ENCODE measurements around the gene HMX3. TPM values are rescaled to one million over a fixed set of nuclear protein-coding genes. Genes with fewer than 3 reads are reported as not detected.

HMX3 gene
- total and polyA plus RNA-seq, 2 of the 8 experiments (the other 6 are each of a cell fraction or from before 2014, with no cell fraction given), result 0.05 TPM; not detected in 1

DNA sequence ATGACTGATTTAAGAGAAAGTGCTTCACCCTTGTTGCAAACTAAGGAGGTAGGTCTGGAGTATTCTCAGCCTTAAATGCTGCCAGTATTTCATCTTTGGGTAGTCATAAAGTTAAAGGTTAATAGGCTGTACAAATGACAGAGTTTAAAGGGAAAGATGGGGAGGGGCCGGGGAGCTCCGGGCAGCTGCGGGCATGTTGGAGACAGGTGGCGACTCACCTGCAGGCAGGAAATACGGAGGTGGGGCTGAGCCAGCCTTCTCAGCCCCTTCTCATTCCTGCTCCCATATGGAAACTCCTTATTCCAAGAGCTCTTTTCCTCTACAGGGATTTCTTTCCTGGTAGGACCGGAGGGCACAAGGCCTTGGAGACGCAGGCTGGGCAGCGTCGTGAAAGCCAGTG, 31.8 kb upstream of the HMX3 start:
- no peak overlapping the region for H4K8ac ChIP-seq (ENCODE audit: extremely low read depth, insufficient read depth, low read length)
- H2BK5ac ChIP-seq (ENCODE audit: low read depth, low read length), result peak overlapping the region; percentile 35; the same call in 1 of the 2 replicates
- H3K79me1 ChIP-seq (ENCODE audit: low read depth, low read length), result no peaks in the 10 kb centered on the region
- peak overlapping the region; percentile 80; the same call in 1 of the 2 replicates for H2BK20ac ChIP-seq (ENCODE audit: low read length)
- no peak overlapping the region for H4K5ac ChIP-seq (ENCODE audit: insufficient read length, low read depth, low read length)
- H3K4ac ChIP-seq (replicated peaks; ENCODE audit: insufficient read length, low read depth, low read length), result peak overlapping the region; percentile 94
- H3K56ac ChIP-seq (replicated peaks; ENCODE audit: insufficient read length, low read depth, low read length), result no peak overlapping the region
- no peak overlapping the region for H3K4me2 ChIP-seq (ENCODE audit: insufficient read depth in 1 of 2, low read depth in 2 of 2, low read length in 2 of 2)
- no peaks in the 10 kb centered on the region for H3K23me2 ChIP-seq (ENCODE audit: low read depth, low read length)
- no peaks in the 10 kb centered on the region for H3K9me3 ChIP-seq (ENCODE audit: insufficient read depth in 2 of 2, low read depth in 1 of 2, low read length in 1 of 2)
- peak overlapping the region; percentile 38; the same call in 1 of the 2 replicates for H3K18ac ChIP-seq (ENCODE audit: extremely low read depth, low read length)
- FAIRE-seq, result no peak
- H3K27ac ChIP-seq (ENCODE audit: low read depth, low read length), result no peak overlapping the region
- ChIA-PET POLR2A (ENCODE audit: partially characterized antibody) (interaction anchor here (1.5 kb wide), 1 partner anchor 11 kb away, joined by 4 read pairs; no protein-coding TSS in a partner anchor), CTCF (ENCODE audit: partially characterized antibody) (interaction anchor here (1.5 to 2.1 kb wide), 3 partner anchors 12 to 61 kb away, joined by 3 to 5 read pairs (median 4); no protein-coding TSS in a partner anchor)
- peaks cover 0 to 4% (median 2%) of the 10 kb centered on the region in 4 experiments; a peak in 3 of 7 replicates for H3K4me1 ChIP-seq (replicated peaks in 1 of 4; ENCODE audit: control insufficient read depth in 3 of 4, insufficient read depth in 4 of 4, low read length in 3 of 4)
- no peak overlapping the region for H3K23ac ChIP-seq (ENCODE audit: insufficient read length)
- no peak overlapping the region for H3K9ac ChIP-seq (replicated peaks in 1 of 4; ENCODE audit: extremely low read depth in 1 of 4, low read depth in 3 of 4, low read length in 3 of 4)
- H2AK5ac ChIP-seq (ENCODE audit: low read depth, low read length), result no peak overlapping the region
- DNase-seq (ENCODE audit: low read depth in 1 of 2, low spot score in 2 of 2), result no peak
- peak overlapping the region; percentile 60; the same call in 1 of the 2 replicates for H2BK12ac ChIP-seq (ENCODE audit: low read depth, low read length)
- 83% methylated on average over 9 of the region's 9 CpGs; no CpG with 5 or more reads in 1 of the 2 experiments for WGBS, 2 experiments (ENCODE audit: extremely low coverage in 1 of 2, insufficient coverage in 1 of 2, insufficient read length in 1 of 2, insufficient replicate concordance in 2 of 2, low coverage in 1 of 2, low lambda C conversion rate in 2 of 2, missing lambda C conversion rate in 1 of 2)
- no peak overlapping the region for H3K4me3 ChIP-seq (ENCODE audit: extremely low read depth in 1 of 4, insufficient read depth in 2 of 4, low read depth in 3 of 4, low read length in 4 of 4)
- H4K20me1 ChIP-seq (replicated peaks in 1 of 2; ENCODE audit: control insufficient read depth in 1 of 2, insufficient read depth in 2 of 2, low read length in 2 of 2), result no peaks in the 10 kb centered on the region
- no peaks in the 10 kb centered on the region for H3K36me3 ChIP-seq (ENCODE audit: control insufficient read depth in 2 of 4, insufficient read depth in 4 of 4, low read length in 3 of 4)
- H2BK15ac ChIP-seq (ENCODE audit: low read length), result no peak overlapping the region
- peak overlapping the region; percentile 77 for H4K91ac ChIP-seq (replicated peaks; ENCODE audit: insufficient read length, low read length)
- H3K14ac ChIP-seq (ENCODE audit: insufficient read length), result no peak overlapping the region
- no peaks in the 10 kb centered on the region for H3K27me3 ChIP-seq (replicated peaks in 1 of 4; ENCODE audit: control insufficient read depth in 3 of 4, extremely low read depth in 1 of 4, insufficient read depth in 3 of 4, low read length in 3 of 4)
- peak overlapping the region; percentile 84; the same call in 1 of the 2 replicates for H2AFZ ChIP-seq (ENCODE audit: low read length)
- no peaks in the 10 kb centered on the region for H3K79me2 ChIP-seq (ENCODE audit: control insufficient read depth in 1 of 2, insufficient read depth in 2 of 2, low read length in 2 of 2)
- H2BK120ac ChIP-seq (replicated peaks; ENCODE audit: low read depth, low read length), result peak overlapping the region; percentile 94
- TF ChIP-seq CHD1 (IDR thresholded peaks at IDR 0.05; ENCODE audit: low read depth, low read length), result no peak
- TF ChIP-seq SUZ12 (IDR thresholded peaks at IDR 0.05; ENCODE audit: low read length), result no peak
- no peak for TF ChIP-seq CHD2 (IDR thresholded peaks at IDR 0.05; ENCODE audit: low read length)
- no peak for TF ChIP-seq NANOG (IDR thresholded peaks at IDR 0.05; ENCODE audit: insufficient read depth, low read depth, low read length, poor library complexity, severe bottlenecking)
- TF ChIP-seq TEAD4 (IDR thresholded peaks at IDR 0.05; ENCODE audit: low read depth, low read length), result no peak
- no peak for TF ChIP-seq FOSL1 (IDR thresholded peaks at IDR 0.05; ENCODE audit: insufficient read depth, low read depth, low read length)
- TF ChIP-seq POLR2A (IDR thresholded peaks at IDR 0.05; ENCODE audit: control extremely low read depth in 1 of 2, low read depth in 2 of 2, low read length in 2 of 2), result no peak
- TF ChIP-seq NRF1 (IDR thresholded peaks at IDR 0.05; ENCODE audit: low read depth, low read length), result no peak
- TF ChIP-seq TAF1 (IDR thresholded peaks at IDR 0.05; ENCODE audit: low read depth, low read length), result no peak
- TF ChIP-seq PHF8 (conservative IDR thresholded peaks at IDR 0.05; ENCODE audit: low read depth, low read length), result no peak
- TF ChIP-seq, protein P1, sequence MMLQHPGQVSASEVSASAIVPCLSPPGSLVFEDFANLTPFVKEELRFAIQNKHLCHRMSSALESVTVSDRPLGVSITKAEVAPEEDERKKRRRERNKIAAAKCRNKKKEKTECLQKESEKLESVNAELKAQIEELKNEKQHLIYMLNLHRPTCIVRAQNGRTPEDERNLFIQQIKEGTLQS (IDR thresholded peaks at IDR 0.05; ENCODE audit: insufficient read depth, low read depth, low read length), result no peak
- TF ChIP-seq SP1 (IDR thresholded peaks at IDR 0.05; ENCODE audit: low read depth, low read length), result no peak
- no peak for TF ChIP-seq ASH2L (IDR thresholded peaks at IDR 0.05; ENCODE audit: low read length)
